ENCODE measurements around the gene AOC2. TPM values are rescaled to one million over a fixed set of nuclear protein-coding genes. Genes with fewer than 3 reads are reported as not detected.
A peak's percentile ranks its signal among the peaks of the same experiment; 100 is the strongest.

The AOC2 gene
- total and polyA plus RNA-seq, 2 of the 13 experiments (the other 11 are each of a cell fraction or from before 2014, with no cell fraction given), result 1.2 to 3.3 TPM

GRCh38 chr17:42886283-42887176, 42.1 kb downstream of the AOC2 start (continued):
- TF ChIP-seq ETS1 (CRISPR knock-in tag; IDR thresholded peaks at IDR 0.05) (peak; percentile 72; the same call in 1 of the 2 replicates), SNAPC2 (CRISPR knock-in tag; IDR thresholded peaks at IDR 0.05) (0 out of 2 replicates have a peak, but pooled peaks have one; percentile 63), EEA1 (CRISPR knock-in tag; IDR thresholded peaks at IDR 0.05; ENCODE audit: borderline replicate concordance) (0 out of 2 replicates have a peak, but pooled peaks have one; percentile 25), CSRNP2 (CRISPR knock-in tag; conservative IDR thresholded peaks at IDR 0.05; ENCODE audit: low read depth) (no peak), ZBTB44 (CRISPR knock-in tag; IDR thresholded peaks at IDR 0.05) (no peak), BRD4 (CRISPR knock-in tag; IDR thresholded peaks at IDR 0.05) (0 out of 2 replicates have a peak, but pooled peaks have one; percentile 36), ZNF230 (CRISPR knock-in tag; IDR thresholded peaks at IDR 0.05) (peak; percentile 89; the same call in 1 of the 2 replicates), NFKBIZ (CRISPR knock-in tag; IDR thresholded peaks at IDR 0.05) (peak; percentile 52; the same call in 1 of the 2 replicates), XBP1 (CRISPR knock-in tag; IDR thresholded peaks at IDR 0.05) (no peak), NFE2L2 (IDR thresholded peaks at IDR 0.05; ENCODE audit: low read length) (no peak), WIZ (CRISPR knock-in tag; IDR thresholded peaks at IDR 0.05) (0 out of 2 replicates have a peak, but pooled peaks have one; percentile 24), MAFK (conservative IDR thresholded peaks at IDR 0.05 in 1 of 2, IDR thresholded peaks at IDR 0.05 in 1 of 2; ENCODE audit: low read length in 2 of 2) (peak; percentile 28; a peak in 3 of 4 replicates), ZNF20 (CRISPR knock-in tag; IDR thresholded peaks at IDR 0.05) (no peak), ETV6 (CRISPR knock-in tag; conservative IDR thresholded peaks at IDR 0.05) (no peak), FOXA1 (IDR thresholded peaks at IDR 0.05) (0 out of 2 replicates have a peak, but pooled peaks have one; percentile 34), FOXA1 (CRISPR knock-in tag; IDR thresholded peaks at IDR 0.05) (peak; percentile 48)
- TF ChIP-seq, protein P1, sequence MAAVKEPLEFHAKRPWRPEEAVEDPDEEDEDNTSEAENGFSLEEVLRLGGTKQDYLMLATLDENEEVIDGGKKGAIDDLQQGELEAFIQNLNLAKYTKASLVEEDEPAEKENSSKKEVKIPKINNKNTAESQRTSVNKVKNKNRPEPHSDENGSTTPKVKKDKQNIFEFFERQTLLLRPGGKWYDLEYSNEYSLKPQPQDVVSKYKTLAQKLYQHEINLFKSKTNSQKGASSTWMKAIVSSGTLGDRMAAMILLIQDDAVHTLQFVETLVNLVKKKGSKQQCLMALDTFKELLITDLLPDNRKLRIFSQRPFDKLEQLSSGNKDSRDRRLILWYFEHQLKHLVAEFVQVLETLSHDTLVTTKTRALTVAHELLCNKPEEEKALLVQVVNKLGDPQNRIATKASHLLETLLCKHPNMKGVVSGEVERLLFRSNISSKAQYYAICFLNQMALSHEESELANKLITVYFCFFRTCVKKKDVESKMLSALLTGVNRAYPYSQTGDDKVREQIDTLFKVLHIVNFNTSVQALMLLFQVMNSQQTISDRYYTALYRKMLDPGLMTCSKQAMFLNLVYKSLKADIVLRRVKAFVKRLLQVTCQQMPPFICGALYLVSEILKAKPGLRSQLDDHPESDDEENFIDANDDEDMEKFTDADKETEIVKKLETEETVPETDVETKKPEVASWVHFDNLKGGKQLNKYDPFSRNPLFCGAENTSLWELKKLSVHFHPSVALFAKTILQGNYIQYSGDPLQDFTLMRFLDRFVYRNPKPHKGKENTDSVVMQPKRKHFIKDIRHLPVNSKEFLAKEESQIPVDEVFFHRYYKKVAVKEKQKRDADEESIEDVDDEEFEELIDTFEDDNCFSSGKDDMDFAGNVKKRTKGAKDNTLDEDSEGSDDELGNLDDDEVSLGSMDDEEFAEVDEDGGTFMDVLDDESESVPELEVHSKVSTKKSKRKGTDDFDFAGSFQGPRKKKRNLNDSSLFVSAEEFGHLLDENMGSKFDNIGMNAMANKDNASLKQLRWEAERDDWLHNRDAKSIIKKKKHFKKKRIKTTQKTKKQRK (IDR thresholded peaks at IDR 0.05; ENCODE audit: low read length), result no peak
- TF ChIP-seq, protein P2, sequence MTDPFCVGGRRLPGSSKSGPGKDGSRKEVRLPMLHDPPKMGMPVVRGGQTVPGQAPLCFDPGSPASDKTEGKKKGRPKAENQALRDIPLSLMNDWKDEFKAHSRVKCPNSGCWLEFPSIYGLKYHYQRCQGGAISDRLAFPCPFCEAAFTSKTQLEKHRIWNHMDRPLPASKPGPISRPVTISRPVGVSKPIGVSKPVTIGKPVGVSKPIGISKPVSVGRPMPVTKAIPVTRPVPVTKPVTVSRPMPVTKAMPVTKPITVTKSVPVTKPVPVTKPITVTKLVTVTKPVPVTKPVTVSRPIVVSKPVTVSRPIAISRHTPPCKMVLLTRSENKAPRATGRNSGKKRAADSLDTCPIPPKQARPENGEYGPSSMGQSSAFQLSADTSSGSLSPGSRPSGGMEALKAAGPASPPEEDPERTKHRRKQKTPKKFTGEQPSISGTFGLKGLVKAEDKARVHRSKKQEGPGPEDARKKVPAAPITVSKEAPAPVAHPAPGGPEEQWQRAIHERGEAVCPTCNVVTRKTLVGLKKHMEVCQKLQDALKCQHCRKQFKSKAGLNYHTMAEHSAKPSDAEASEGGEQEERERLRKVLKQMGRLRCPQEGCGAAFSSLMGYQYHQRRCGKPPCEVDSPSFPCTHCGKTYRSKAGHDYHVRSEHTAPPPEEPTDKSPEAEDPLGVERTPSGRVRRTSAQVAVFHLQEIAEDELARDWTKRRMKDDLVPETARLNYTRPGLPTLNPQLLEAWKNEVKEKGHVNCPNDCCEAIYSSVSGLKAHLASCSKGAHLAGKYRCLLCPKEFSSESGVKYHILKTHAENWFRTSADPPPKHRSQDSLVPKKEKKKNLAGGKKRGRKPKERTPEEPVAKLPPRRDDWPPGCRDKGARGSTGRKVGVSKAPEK (CRISPR knock-in tag; IDR thresholded peaks at IDR 0.05; ENCODE audit: borderline replicate concordance), result peak; percentile 92; the same call in 1 of the 2 replicates

All from HepG2 (cell line).